ENCODE data around the gene MGAT4B.
A peak's percentile ranks its signal among the peaks of the same experiment; 100 is the strongest.

MGAT4B gene

DNA sequence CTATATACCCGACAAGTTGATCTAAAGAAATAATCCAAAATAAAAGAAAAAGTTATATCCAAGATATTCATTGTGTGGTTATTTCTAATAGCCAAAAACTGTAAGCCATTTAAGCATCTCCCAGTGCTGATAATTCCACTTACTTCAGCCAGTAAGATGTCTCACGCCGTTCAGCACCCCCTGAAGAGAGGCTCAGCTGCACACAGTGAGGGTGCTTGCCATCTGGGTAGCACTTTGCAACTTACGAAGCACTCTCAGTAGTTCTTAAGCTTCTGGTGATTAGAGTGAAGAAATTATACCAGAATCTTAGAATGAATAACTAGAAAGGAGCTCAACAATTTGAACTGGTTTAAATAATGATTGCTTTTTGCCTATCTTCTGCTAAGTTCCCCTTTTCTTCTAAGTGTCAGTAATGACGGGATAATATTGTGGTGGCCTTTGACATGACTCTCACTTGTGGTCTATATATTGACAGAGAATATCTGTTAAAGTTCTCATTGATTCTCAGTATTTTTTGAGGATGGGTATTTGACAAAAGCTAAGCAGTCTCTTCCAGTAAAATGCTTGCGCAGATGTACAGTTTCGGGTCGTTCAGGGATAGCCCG, 39.1 kb downstream of the MGAT4B start:
- DNase-seq = no peak

DNA sequence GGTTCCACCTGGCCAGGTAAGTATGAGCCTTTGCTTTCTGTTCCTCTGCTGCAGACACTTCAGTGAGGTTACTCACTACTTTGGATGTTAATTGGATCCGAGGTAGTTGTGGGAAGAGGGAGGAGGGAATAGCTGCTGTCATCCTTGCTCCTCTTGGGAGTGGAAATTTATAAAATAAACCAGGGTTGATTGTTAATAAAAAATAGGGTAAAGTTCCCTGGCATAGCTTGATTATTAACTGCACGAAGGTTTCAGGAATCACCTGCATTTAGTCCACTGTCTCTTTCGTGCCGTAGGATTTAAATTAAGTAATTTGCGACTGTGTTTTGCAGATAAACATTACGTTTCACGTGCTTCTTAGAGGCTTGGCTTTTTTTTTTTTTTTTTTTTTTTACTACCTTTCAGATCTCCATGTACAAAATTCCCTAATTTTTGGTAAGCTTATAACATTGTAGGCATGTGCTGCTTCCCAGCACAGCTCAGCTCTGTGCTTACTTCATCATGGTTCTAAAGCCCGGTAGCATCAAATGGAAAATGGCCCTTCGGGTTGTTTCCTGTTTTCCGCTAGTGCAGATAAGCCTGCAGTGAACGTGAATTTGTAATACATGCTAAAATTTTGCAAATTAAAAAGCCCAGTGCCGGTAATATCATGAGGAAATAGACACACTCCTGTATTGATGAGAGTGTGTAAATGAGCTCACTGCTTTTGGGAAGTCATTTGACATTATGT, 39.8 kb downstream of the MGAT4B start:
- DNase-seq = no peak

DNA sequence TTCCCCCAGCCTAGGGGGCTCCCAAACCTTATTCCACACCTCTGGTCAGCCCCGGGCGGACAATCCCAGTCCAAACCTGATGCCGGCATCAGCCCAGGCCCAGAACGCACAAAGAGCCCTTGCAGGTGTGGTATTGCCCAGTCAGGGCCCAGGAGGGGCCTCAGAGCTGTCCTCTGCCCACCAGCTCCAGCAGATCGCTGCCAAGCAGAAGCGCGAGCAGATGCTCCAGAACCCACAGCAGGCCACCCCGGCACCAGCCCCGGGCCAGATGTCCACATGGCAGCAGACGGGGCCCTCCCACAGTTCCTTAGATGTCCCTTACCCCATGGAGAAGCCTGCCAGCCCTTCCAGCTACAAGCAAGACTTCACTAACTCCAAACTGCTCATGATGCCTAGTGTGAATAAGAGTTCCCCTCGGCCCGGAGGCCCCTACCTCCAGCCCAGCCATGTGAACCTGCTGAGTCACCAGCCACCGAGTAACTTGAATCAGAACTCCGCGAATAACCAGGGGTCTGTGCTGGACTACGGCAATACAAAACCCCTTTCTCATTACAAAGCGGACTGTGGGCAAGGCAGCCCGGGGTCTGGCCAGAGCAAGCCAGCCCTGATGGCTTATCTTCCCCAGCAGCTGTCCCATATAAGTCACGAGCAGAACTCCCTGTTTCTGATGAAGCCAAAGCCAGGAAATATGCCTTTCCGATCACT, 40.5 kb downstream of the MGAT4B start:
- DNase-seq = no peak

DNA sequence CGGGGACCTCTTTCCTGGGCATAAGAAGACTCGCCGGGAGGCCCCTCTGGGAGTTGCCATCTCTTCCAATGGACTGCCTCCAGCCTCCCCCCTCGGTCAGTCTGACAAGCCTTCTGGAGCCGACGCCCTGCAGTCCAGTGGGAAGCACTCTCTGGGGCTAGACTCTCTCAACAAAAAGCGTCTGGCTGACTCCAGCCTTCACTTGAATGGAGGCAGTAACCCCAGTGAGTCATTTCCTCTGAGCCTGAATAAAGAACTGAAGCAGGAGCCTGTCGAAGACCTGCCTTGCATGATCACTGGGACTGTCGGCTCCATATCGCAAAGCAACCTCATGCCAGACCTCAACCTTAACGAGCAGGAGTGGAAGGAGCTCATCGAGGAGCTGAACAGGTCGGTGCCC, 41.3 kb downstream of the MGAT4B start:
- DNase-seq = no peak

DNA sequence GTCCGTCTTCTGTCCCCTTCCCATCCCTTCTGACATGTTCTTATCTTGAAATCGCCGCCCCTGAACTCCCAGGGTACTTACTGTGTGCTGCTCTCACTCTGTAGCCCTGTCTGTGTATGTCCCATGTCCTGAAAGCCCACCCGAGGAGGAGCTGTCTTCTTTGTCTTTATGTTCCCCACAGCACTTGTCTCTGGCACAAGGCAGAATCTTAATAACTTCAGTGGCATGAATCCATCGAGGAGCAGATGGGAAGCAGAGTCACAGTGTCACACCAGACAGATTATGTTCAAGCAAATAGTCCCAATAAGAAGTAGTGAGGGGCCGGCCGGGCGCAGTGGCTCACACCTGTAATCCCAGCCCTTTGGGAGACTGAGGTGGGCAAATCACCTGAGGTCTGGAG, 42.6 kb downstream of the MGAT4B start:
- DNase-seq = no peak

DNA sequence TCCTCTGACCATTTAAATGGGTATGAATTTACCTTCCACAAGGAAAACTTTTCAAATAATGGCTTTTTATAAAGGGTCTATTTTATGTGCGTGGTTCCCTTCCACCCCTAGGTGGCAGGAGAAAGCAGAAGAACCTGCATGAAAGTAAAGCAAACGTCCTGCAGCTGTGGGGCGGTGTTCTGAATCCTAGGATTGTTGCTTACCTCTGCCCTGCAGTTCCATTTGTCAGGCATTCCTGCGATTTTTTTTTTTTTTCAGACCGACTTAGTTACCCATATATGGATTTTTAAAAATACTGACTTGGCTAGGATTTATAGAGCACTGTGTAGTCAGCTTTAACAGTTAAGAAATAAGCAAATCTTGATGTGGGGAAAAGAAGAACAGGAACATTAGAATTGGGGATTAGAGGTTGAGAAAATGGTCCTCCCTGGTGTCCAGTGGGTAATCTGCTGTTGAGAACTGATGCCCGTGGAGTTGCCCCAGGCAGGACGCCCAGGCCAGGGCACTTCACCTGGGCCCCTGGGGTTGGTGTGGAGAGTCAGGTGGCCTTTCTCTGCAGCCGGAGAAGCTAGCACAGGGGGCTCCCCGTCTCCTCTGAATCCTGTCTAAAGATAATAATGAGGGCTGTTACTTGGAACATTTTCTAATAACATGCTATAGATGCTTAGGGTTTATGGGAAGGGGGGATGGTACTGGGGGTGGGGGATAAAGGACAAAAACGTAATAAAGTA, 43.3 kb downstream of the MGAT4B start:
- DNase-seq = peak; percentile 34 to 47

DNA sequence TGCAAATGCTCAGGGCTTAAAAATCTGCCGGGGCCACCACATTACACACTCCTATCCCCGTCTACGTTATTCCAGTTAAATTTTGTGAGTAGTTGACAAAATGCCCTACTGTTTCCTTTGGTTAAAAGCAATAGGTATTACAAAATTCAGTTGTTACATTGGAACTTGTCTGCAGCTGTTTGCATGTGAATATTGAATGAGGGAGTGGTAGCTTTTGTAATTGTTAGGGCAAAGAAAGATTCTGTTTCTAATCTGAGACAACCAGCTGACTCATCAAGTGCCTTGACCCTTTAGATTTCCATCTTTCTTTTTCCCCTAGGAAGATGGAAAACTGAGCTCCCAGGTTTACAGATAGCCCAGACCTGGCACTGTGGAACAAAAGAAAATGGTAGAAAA, 43.9 kb downstream of the MGAT4B start:
- DNase-seq = no peak

DNA sequence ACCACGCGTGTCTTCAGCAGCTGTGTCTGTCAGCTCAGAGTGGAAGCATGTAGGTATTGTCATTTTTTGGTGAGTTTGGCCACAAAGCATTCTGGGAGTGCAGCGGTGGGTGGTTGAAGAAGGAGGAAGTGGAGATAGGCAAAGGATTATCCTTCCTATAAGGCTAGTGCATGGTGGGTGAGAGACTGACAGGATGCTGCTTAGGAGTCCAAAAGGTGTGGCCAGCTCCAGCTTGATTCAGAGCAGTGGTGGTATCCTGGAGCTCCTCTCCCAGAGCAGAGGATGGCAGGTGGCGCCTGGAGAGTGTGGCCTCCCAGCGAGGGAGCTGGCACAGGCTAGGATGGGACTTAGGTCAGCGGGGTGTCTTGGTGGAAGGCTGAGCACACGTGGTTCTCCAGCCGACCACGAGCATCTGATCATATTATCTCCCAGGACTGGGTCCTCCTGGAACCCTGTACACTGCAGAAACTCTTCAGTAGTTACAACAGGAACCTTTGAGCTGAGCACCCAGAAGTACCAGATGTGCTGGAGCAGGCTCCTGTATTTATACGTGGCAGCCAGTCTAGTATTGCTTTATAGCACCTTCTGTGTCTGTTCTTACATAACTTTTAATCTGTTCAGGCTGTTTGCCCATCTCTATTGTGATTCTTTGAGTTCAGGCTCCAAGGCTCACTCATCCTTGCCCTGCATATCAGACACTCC, 44.4 kb downstream of the MGAT4B start:
- DNase-seq = no peak

DNA sequence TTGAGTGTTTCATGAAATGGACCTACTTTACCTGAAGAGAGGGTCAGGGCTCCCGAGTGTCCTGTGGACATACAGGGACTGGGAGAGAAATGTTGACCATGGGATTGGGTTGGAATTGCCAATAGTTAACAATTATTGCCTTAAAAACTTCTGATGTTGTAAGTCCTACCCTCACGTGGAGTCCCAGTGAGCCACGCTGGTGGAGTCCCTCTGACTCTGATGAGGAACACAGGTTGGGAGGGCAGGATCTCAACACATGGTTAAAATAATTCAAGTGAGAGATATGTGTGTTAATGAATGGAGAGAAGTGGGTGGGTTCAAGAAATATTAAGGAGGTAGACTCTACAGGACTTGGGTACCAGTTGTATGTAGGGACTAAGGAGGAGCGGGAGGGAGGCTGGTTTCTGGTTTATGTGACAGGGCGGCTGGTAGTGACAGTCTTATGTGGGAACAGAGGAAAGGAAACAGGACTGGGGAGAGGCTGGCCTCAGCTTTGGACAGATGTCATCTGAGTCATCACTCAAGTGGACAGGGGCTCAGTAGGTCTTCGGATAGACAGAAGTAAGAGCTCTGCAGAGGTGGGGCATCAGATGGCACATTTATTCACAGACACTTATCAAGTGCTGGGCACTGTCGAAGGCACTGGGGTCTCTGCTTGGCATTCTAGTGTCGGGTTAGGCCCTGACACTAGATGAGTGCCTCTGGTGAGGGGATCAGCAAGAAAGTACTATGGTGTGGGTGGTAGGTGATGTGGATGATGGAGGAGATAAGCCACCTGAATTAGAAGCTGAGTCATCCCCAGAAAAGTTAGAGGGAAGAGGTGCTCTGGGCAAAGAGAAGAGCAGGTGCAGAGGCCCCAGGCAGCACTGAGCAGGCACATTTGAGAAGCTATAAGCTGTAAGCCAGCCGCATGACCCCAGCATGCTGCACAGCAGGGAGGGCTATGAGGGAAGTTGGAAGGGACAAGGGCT, 46.8 kb downstream of the MGAT4B start:
- DNase-seq = no peak

DNA sequence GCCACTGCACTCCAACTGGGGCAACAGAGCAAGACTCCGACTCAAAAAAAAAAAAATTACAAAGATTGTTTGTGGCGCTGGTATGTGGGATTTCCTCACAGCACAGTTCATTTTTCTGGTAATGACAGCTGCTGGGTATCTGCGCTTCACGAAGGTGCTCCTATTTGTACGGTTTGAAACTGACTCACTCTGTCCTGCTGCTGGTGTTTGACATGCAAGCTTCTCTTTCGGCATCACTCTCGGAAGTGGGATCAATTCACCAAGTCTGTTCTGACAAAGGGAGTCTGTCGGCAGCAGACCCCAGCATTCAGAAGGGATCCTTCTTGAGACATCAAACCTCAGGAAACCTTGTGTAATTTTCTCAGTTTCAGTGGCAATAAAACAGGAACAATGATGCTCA, 47.7 kb downstream of the MGAT4B start:
- DNase-seq = no peak

DNA sequence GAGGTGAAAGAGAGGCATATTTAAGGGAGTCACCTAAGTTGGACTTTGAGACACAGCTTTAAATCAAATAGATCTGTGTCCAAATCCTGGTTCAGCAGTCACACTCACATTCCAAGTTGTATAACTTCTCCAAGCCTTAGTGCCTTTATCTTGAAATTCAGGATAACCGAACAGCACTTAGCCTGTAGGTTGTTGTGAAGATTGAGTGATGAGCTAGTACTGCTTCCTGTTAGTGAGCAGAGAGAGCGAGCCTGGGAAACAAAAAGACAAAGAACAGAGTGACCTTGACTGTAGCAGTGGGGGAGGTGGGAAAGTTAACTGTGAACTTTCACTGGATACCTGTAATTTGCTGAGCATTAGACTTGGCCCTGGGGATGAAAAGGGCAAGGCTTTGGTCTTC, 51.6 kb downstream of the MGAT4B start:
- DNase-seq = no peak

DNA sequence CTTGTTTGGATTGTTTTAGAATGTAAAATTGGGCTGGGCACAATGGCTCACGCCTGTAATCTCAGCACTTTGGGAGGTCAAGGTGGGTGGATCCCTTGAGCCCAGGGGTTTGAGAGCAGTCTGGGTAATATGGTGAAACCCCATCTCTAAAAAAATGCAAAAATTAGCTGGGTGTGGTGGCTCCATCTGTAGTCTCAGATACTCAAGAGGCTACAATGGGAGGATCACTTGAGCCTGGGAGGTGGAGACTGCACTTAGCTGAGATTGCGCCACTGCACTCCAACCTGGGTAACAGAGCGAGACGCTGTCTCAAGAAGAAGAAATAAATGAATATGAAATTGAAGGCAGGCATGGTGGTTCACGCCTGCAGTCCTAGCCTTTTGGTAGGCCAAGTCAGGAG, 52.7 kb downstream of the MGAT4B start:
- no peak for DNase-seq

DNA sequence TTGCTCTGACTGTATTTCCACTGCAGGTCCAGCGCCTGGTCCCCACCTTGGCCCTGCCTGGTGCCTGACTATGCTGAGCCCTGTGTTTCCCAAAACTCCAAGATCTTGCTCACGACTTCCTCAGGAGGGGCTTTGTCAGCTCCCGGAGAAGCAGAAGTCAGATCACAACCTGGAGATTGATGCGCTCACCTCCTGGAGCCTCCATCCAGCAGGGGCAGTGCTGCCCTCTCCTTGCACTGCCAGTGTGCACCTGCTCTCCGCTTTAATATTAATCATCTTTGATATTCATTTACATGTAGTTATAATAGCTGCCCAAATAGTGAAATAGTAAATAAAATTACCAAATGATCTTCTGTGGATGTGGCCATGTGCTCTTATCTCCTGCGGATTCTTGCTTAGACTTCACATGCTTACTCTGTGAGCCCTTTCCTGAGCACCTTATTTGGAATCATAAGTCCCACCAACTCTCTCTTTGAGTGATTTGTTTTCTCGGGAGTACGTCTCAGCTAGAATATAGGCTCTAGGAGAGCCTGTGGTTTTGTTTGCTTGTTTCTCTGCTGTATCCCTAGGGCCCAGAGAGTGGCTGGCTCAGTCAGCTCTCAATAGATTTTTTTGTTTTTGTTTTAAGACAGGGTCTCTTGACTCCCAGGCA, 56.7 kb downstream of the MGAT4B start:
- no peak for DNase-seq

DNA sequence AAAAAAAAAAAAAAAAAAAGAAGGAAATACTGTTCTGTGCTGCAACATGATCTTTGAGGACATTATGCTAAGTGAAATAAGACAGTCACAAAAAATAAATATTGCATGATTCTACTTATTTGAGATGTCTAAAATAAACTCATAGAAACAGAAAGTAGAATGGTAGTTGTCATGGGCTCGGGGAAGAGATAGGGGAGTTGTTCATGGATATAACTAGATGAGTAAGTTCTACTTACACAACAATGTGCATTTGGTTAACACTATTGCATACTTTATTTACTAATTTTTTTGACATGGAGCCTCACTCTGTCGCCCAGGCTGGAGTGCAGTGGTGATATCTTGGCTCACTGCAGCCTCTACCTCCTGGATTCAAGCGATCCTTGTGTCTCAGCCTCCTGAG, 58.9 kb downstream of the MGAT4B start:
- DNase-seq = no peak
